ENCODE measurements around the gene NUB1.

NUB1 gene

DNA sequence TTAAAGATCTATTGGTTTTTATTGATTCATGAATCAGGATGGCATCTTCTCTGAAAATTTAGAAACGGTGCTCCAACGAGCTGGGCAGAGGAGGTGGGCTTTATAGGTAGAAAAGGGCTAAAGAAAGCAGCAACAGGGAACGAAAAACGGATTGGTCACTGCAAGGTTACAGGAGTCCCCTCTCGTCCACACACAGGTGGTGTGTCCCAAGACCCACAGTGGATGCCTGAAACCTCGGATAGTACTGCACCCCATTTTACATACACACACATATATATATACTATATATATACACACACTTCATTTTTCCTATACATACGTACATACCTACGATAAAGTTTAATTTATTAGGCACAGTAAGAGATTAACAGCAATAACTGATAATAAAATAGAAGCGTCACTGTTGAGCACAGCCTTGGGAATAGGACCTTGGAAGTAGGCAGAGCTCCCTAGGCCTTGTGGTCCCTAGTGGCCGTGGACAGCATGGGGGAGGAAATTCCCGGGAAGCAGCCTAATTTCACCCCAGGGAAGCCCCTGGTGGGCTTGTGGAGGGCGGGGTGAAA, 737 bp upstream of the NUB1 start:
- peak in 1 of 2 experiments; percentile 2 for DNase-seq (ENCODE audit: low read depth in 1 of 2, low spot score in 1 of 2)
- in situ Hi-C loops (cut with HindIII; ENCODE audit: low pct_unique_long_range_greater_than_20kb, low sequenced_read_pairs) = no loop called here
- no peak for TF ChIP-seq JUND (IDR thresholded peaks at IDR 0.05; ENCODE audit: low read depth)

GRCh38 chr7:151342102-151342646, 562 bp downstream of the NUB1 start:
- in situ Hi-C loops (cut with HindIII; ENCODE audit: low pct_unique_long_range_greater_than_20kb, low sequenced_read_pairs) = no loop called here
- DNase-seq (ENCODE audit: low read depth in 1 of 2, low spot score in 1 of 2) = no peak
- no peak for TF ChIP-seq JUND (IDR thresholded peaks at IDR 0.05; ENCODE audit: low read depth)

DNA sequence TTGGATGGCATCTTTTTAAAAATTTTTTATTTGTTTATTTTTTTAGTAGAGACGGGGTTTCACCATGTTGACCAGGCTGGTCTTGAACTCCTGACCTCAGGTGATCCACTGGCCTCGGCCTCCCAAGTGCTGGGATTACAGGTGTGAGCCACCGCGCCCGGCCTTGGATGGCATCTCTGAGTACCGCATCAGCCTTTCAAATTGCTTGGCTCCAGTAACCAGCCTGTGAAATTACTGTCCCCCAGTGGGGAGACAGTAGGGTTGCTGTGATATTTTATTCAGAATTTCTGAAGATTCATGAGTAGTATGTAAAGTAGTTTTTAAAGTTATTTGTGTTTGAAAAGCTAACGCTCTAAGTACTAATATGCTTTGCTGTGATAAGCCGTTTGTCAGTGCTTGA, 1.2 kb downstream of the NUB1 start:
- peak in 1 of 2 experiments; percentile 24 for DNase-seq (ENCODE audit: low read depth in 1 of 2, low spot score in 1 of 2)
- in situ Hi-C loops (cut with HindIII; ENCODE audit: low pct_unique_long_range_greater_than_20kb, low sequenced_read_pairs) = no loop called here
- TF ChIP-seq JUND (IDR thresholded peaks at IDR 0.05; ENCODE audit: low read depth) = no peak

DNA sequence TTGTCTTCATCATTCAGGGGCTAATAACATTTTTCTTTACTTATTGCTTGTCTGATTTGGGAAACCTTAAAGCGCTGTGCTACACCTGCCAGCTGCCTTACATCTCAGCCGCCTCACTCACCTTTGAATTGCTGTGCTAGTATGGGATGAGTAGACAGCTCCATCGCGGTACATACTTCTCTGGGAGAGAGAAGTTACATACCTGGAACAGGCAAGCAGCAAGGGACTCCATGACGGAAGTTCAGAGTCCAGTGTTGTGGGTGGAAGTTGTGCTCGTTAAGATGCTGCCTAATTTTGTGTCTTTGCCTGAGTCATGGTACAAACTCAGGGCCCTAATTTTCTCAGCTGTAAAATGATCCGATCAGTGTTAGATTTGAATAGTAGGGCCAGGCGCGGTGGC, 1.9 kb downstream of the NUB1 start:
- in situ Hi-C loops (cut with HindIII; ENCODE audit: low pct_unique_long_range_greater_than_20kb, low sequenced_read_pairs) = no loop called here
- TF ChIP-seq JUND (IDR thresholded peaks at IDR 0.05; ENCODE audit: low read depth) = no peak
- no peak for DNase-seq (ENCODE audit: low read depth in 1 of 2, low spot score in 1 of 2)

- in situ Hi-C loops (cut with HindIII; ENCODE audit: low pct_unique_long_range_greater_than_20kb, low sequenced_read_pairs) = no loop called here
- no peak for TF ChIP-seq JUND (IDR thresholded peaks at IDR 0.05; ENCODE audit: low read depth)
Observed at GRCh38 chr7:151345576-151346469, 4.2 kb downstream of the NUB1 start.

GRCh38 chr7:151346470-151346769, 4.8 kb downstream of the NUB1 start:
- no peak for DNase-seq (ENCODE audit: low read depth in 1 of 2, low spot score in 1 of 2)
- in situ Hi-C loops (cut with HindIII; ENCODE audit: low pct_unique_long_range_greater_than_20kb, low sequenced_read_pairs) = no loop called here
- no peak for TF ChIP-seq JUND (IDR thresholded peaks at IDR 0.05; ENCODE audit: low read depth)

More at GRCh38 chr7:151345576-151346469, 4.2 kb downstream of the NUB1 start:
- DNase-seq (ENCODE audit: low read depth in 1 of 2, low spot score in 1 of 2) = no peak

GRCh38 chr7:151347200-151347599, 5.6 kb downstream of the NUB1 start:
- no peak for TF ChIP-seq JUND (IDR thresholded peaks at IDR 0.05; ENCODE audit: low read depth)
- DNase-seq (ENCODE audit: low read depth in 1 of 2, low spot score in 1 of 2) = no peak
- in situ Hi-C loops (cut with HindIII; ENCODE audit: low pct_unique_long_range_greater_than_20kb, low sequenced_read_pairs) = no loop called here

DNA sequence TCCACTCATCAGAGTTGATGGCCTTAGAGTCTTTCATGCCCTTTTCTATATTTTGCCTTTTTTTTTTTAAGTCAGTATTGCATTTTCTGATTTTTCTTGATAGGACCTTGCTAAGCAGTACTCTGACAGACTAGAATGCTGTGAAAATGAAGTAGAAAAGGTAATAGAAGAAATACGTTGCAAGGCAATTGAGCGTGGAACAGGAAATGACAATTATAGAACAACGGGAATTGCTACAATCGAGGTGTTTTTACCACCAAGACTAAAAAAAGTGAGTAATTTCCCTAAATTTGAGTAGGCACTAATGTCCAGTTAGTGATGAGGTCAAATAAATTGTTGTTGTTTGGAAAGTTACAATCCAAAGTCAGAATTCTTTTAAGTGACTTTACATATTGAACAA, 7.4 kb downstream of the NUB1 start:
- DNase-seq (ENCODE audit: low read depth in 1 of 2, low spot score in 1 of 2) = no peak
- TF ChIP-seq JUND (IDR thresholded peaks at IDR 0.05; ENCODE audit: low read depth) = no peak
- in situ Hi-C loops (cut with HindIII; ENCODE audit: low pct_unique_long_range_greater_than_20kb, low sequenced_read_pairs) = no loop called here

GRCh38 chr7:151349507-151349853, 7.9 kb downstream of the NUB1 start:
- in situ Hi-C loops (cut with HindIII; ENCODE audit: low pct_unique_long_range_greater_than_20kb, low sequenced_read_pairs) = no loop called here
- no peak for TF ChIP-seq JUND (IDR thresholded peaks at IDR 0.05; ENCODE audit: low read depth)
- DNase-seq (ENCODE audit: low read depth in 1 of 2, low spot score in 1 of 2) = no peak

GRCh38 chr7:151351027-151351426, 9.4 kb downstream of the NUB1 start:
- in situ Hi-C loops (cut with HindIII; ENCODE audit: low pct_unique_long_range_greater_than_20kb, low sequenced_read_pairs) = no loop called here
- TF ChIP-seq JUND (IDR thresholded peaks at IDR 0.05; ENCODE audit: low read depth) = no peak
- no peak for DNase-seq (ENCODE audit: low read depth in 1 of 2, low spot score in 1 of 2)

DNA sequence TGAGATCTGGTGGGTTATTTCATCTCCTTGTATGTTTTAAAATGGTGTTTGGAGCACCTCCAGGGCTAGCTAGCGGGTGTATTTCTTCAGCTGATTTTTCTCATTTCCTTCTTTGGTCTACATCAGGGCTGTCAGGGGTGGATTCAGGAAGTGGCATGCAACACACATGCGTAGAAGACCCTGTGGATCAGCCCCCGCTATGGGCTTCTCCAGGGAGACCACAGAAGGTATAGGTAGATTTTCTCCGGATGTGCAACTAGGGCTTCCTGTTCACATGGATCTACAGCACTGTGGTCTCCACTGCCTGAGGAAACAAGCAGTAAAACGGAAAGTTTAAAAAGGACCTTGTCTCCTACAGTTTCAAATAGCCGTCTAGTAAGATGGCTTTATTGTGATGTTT, 10.4 kb downstream of the NUB1 start:
- no peak for TF ChIP-seq JUND (IDR thresholded peaks at IDR 0.05; ENCODE audit: low read depth)
- DNase-seq (ENCODE audit: low read depth in 1 of 2, low spot score in 1 of 2) = no peak
- in situ Hi-C loops (cut with HindIII; ENCODE audit: low pct_unique_long_range_greater_than_20kb, low sequenced_read_pairs) = no loop called here

DNA sequence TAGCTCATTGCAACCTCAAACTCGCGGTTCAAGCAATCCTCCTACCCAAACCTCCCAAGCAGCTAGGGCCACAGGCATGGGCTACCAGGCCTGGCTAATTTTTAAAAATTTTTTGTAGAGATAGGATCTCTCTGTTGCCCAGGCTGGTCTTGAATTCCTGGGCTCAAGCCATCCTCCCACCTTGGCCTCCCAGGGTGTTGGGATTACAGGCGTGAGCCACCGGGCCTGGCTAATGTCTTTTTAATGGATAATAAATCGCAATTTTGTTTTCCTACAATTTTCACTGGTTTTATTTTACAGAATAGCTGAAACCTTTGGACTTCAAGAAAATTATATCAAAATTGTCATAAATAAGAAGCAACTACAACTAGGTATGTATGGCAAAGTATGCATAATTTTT, 10.9 kb downstream of the NUB1 start:
- no peak for TF ChIP-seq JUND (IDR thresholded peaks at IDR 0.05; ENCODE audit: low read depth)
- DNase-seq (ENCODE audit: low read depth in 1 of 2, low spot score in 1 of 2) = no peak
- in situ Hi-C loops (cut with HindIII; ENCODE audit: low pct_unique_long_range_greater_than_20kb, low sequenced_read_pairs) = no loop called here

DNA sequence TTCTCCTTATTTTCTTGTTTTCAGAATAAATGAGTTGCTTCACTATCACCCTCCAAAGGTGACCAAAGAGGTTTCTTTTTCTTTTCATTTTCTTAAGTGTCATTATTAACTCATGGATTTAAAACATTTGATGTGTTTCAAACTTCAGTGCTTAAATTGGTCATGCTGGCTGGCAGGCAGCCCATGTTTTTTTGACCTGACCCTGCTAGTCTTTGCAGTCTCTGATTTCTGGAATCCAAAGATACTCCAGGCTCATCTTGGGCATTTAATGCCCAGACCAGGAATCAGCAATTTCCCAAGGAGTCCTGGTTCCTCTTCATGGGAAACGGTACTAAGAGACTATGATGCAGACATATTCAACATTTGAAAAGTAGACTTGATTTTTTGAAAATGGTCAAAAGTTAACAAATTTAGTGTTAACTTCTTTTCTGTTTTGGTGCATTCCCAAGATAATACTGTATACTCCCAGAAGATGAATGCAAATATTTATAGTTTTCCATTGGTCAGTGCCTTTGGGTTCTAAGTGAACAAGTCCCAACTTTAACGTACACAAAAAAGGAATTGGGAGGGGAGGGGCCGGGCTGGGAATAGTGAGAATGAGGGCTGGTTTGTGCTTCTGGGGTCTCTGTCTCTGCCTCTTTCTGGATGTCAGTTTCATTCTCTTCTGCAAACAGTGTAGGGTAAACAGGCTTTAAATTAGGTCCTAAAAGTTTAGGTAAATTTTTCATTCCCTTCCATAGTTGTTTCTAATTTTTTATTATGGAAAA, 19.8 kb downstream of the NUB1 start:
- in situ Hi-C loops (cut with HindIII; ENCODE audit: low pct_unique_long_range_greater_than_20kb, low sequenced_read_pairs) = no loop called here
- no peak for TF ChIP-seq JUND (IDR thresholded peaks at IDR 0.05; ENCODE audit: low read depth)
- no peak for DNase-seq (ENCODE audit: low read depth in 1 of 2, low spot score in 1 of 2)
